Activated CD8-positive, alpha-beta T cell treated with anti-CD3 and anti-CD28 coated beads, Interleukin-2, amount 10 ng/mL, durations not matched to agents 7 days and 5 days (primary cell): ENCODE data around the gene MPEG1. TPM values are rescaled to one million over a fixed set of nuclear protein-coding genes. Genes with fewer than 3 reads are reported as not detected.

Experiments
- total RNA-seq, 2 experiments: library from RNA; stranded (reverse); gene quantifications; one replicate each; pipeline ENCODE4 v1.2.3, GENCODE V29; 2021

The MPEG1 gene
- total RNA-seq, 2 experiments from 2014 or later, result not detected

Other genes starting within 250 kb of the MPEG1 start
- gene GLYATL1B, start 126.6 kb downstream of the MPEG1 start, total RNA-seq, result not detected
- 10 to 100 TPM; 66.2 to 69.0 TPM for gene FAM111B, start 105.7 kb downstream of the MPEG1 start, total RNA-seq
- 100 to 1,000 TPM; 154 to 167 TPM for gene FAM111A, start 70.1 kb downstream of the MPEG1 start, total RNA-seq
- under 1 TPM; 0.18 to 0.45 TPM for gene DTX4, start 40.8 kb downstream of the MPEG1 start, total RNA-seq
- not detected for gene OR5AN1, start 146.0 kb upstream of the MPEG1 start, total RNA-seq
- not detected for gene OR5A2, start 213.5 kb upstream of the MPEG1 start, total RNA-seq
- not detected for gene OR5A1, start 223.5 kb upstream of the MPEG1 start, total RNA-seq
- gene OR4D6, start 244.0 kb upstream of the MPEG1 start, total RNA-seq, result not detected